Measurements from ENCODE around the gene TNFAIP8. TPM values are rescaled to one million over a fixed set of nuclear protein-coding genes. Genes with fewer than 3 reads are reported as not detected.

TNFAIP8 gene
- total RNA-seq, 1 experiment from 2014 or later, result 7.3 TPM

GRCh38 chr5:119385136-119385535 is 29.3 kb downstream of the TNFAIP8 start:
- peaks cover 10% of the 10 kb centered on the region for H3K4me1 ChIP-seq (ENCODE audit: insufficient read depth, low read length)
- H2BK120ac ChIP-seq (ENCODE audit: low read depth, low read length, poor library complexity, severe bottlenecking), result no peak overlapping the region
- H2BK5ac ChIP-seq (ENCODE audit: insufficient read length, low read length), result no peak overlapping the region
- H2BK12ac ChIP-seq (ENCODE audit: insufficient read length, low read depth, low read length), result no peak overlapping the region
- no peak overlapping the region for H3K23ac ChIP-seq (ENCODE audit: insufficient read length, low read depth, low read length)
- H4K5ac ChIP-seq (ENCODE audit: insufficient read length, low read depth, low read length), result no peak overlapping the region
- no peaks in the 10 kb centered on the region for H3K9me3 ChIP-seq (ENCODE audit: control insufficient read depth, low read depth, low read length)
- H3K18ac ChIP-seq (ENCODE audit: insufficient read length, low read depth, low read length), result no peak overlapping the region
- Mint-ChIP-seq H3K4me1 (peaks cover 19 to 20% of the 10 kb centered on the region in 2 experiments), H3K36me3 (ENCODE audit: insufficient read depth in 1 of 3, low read depth in 3 of 3) (no peaks in the 10 kb centered on the region), H3K4me3 (no peak overlapping the region), H3K27ac (no peak overlapping the region), H3K27me3 (ENCODE audit: low read depth) (no peaks in the 10 kb centered on the region), H3K9me3 (no peaks in the 10 kb centered on the region)
- no peak overlapping the region for H3T11ph ChIP-seq (ENCODE audit: low read length)
- no peaks in the 10 kb centered on the region for H3K79me2 ChIP-seq (ENCODE audit: insufficient read depth, low read length)
- H2AK5ac ChIP-seq (ENCODE audit: insufficient read length, low read length), result no peak overlapping the region
- no peak overlapping the region for H3K14ac ChIP-seq (ENCODE audit: insufficient read depth, low read length)
- no peaks in the 10 kb centered on the region for H3K27me3 ChIP-seq (ENCODE audit: insufficient read depth, low read length)
- no peak overlapping the region for H4K91ac ChIP-seq (ENCODE audit: insufficient read length, low read depth, low read length)
- WGBS (ENCODE audit: extremely low coverage, insufficient read length, low lambda C conversion rate), result no CpG with 5 or more reads among the region's 3 CpGs
- no peaks in the 10 kb centered on the region for H4K20me1 ChIP-seq (ENCODE audit: control insufficient read depth, insufficient read depth, insufficient read length)
- no peak overlapping the region for H3K9ac ChIP-seq (ENCODE audit: extremely low read depth, insufficient read length, low read length)
- H3K79me1 ChIP-seq (ENCODE audit: insufficient read depth, low read depth, low read length, poor library complexity, severe bottlenecking), result peaks cover 2% of the 10 kb centered on the region
- H2BK20ac ChIP-seq (ENCODE audit: low read depth, low read length, poor library complexity, severe bottlenecking), result no peak overlapping the region
- H2BK15ac ChIP-seq (ENCODE audit: low read depth, low read length), result no peak overlapping the region
- H3K56ac ChIP-seq (ENCODE audit: insufficient read length, low read depth, low read length), result no peak overlapping the region
- H2AFZ ChIP-seq (ENCODE audit: low read length), result no peak overlapping the region
- H3K4ac ChIP-seq (ENCODE audit: low read depth, low read length), result no peak overlapping the region
- DNase-seq, result no peak
- no peak overlapping the region for H3K27ac ChIP-seq (ENCODE audit: insufficient read length, low read depth, low read length)
- H4K8ac ChIP-seq (replicated peaks; ENCODE audit: insufficient read length, low read depth, low read length), result no peak overlapping the region
- no peak for TF ChIP-seq CTCF (conservative IDR thresholded peaks at IDR 0.05)
- no peak overlapping the region for H3K4me2 ChIP-seq (ENCODE audit: insufficient read depth, insufficient read length, low read length)
- H3K23me2 ChIP-seq (ENCODE audit: insufficient read length, low read depth, low read length, poor library complexity, severe bottlenecking), result no peaks in the 10 kb centered on the region

Data from H9 (cell line).